NT2/D1 (cell line): ENCODE measurements around the gene ADSS2.

ENCODE experiments used
- YY1 ChIP-seq: IDR thresholded peaks from 2 replicates; pipeline ENCODE4 v1.6.1; 2011; ENCODE audit not compliant: insufficient read length, insufficient read depth
- ZNF274 ChIP-seq: IDR thresholded peaks from 2 replicates; pipeline ENCODE4 v1.6.1; 2011; ENCODE audit warnings: mild to moderate bottlenecking, low read depth, low read length

GRCh38 chr1:244367399-244368114 is 84.2 kb downstream of the ADSS2 start:
- TF ChIP-seq ZNF274: no peak
- TF ChIP-seq YY1: no peak
